HepG2 (cell line): Measurements from ENCODE around the gene SLC16A3. TPM values are rescaled to one million over a fixed set of nuclear protein-coding genes. Genes with fewer than 3 reads are reported as not detected.

Experiments used
- HNRNPLL ChIP-seq: fragments of 200-400 bp; formaldehyde crosslinking; IDR thresholded peaks from 2 replicates; pipeline ENCODE4 v1.6.1; 2017; ENCODE audit warnings: mild to moderate bottlenecking, low read depth, low read length; ENCODE audit not compliant: poor library complexity, severe bottlenecking
- KDM1A ChIP-seq: IDR thresholded peaks from 2 replicates; pipeline ENCODE4 v1.6.1; 2016; ENCODE audit warnings: missing compliant biosample characterization
- MAFG ChIP-seq: sonication (generic); formaldehyde crosslinking; IDR thresholded peaks from 2 replicates; pipeline ENCODE4 v1.5.1; 2020; ENCODE audit warnings: mild to moderate bottlenecking, missing genetic modification reagents
- REXO4 ChIP-seq: sonication (generic); formaldehyde crosslinking; IDR thresholded peaks from 2 replicates; pipeline ENCODE4 v1.8.0; 2022; ENCODE audit warnings: missing genetic modification reagents, mild to moderate bottlenecking, borderline replicate concordance
- SNAI1 ChIP-seq: sonication (generic); formaldehyde crosslinking; IDR thresholded peaks from 2 replicates; pipeline ENCODE4 v1.5.0; 2020; ENCODE audit warnings: mild to moderate bottlenecking, missing genetic modification reagents, borderline replicate concordance
- SRSF4 ChIP-seq: fragments of 200-400 bp; formaldehyde crosslinking; IDR thresholded peaks from one replicate; pipeline ENCODE4 v1.6.1; 2018; ENCODE audit warnings: mild to moderate bottlenecking, low read depth, low read length, moderate library complexity; ENCODE audit not compliant: poor library complexity, severe bottlenecking
- SYNCRIP ChIP-seq: fragments of 200-400 bp; formaldehyde crosslinking; IDR thresholded peaks from 2 replicates; pipeline ENCODE4 v1.6.1; 2018; ENCODE audit warnings: mild to moderate bottlenecking, low read depth, low read length; ENCODE audit not compliant: insufficient read depth
- TBL1XR1 ChIP-seq: fragments of 150-350 bp; IDR thresholded peaks from 2 replicates; pipeline ENCODE4 v1.6.1; 2014; ENCODE audit warnings: borderline replicate concordance, low read length; ENCODE audit not compliant: partially characterized antibody
- ZNF282 ChIP-seq: fragments of 450-650 bp; IDR thresholded peaks from 2 replicates; pipeline ENCODE4 v1.6.1; 2018; ENCODE audit not compliant: partially characterized antibody
- ZNF333 ChIP-seq: sonication (generic); formaldehyde crosslinking; IDR thresholded peaks from 2 replicates; pipeline ENCODE4 v1.4.0; 2020; ENCODE audit warnings: mild to moderate bottlenecking, missing genetic modification reagents, borderline replicate concordance
- ZNF33A ChIP-seq: sonication (generic); formaldehyde crosslinking; IDR thresholded peaks from 2 replicates; pipeline ENCODE4 v1.5.1; 2020; ENCODE audit warnings: missing genetic modification reagents, mild to moderate bottlenecking, moderate library complexity, borderline replicate concordance
- ZNF431 ChIP-seq: sonication (generic); formaldehyde crosslinking; IDR thresholded peaks from 2 replicates; pipeline ENCODE4 v1.9.0; 2022; ENCODE audit warnings: missing genetic modification reagents, low read depth, mild to moderate bottlenecking, borderline replicate concordance
- ZNF460 ChIP-seq: sonication (generic); formaldehyde crosslinking; IDR thresholded peaks from 2 replicates; pipeline ENCODE4 v1.5.1; 2020; ENCODE audit warnings: missing genetic modification reagents, mild to moderate bottlenecking, borderline replicate concordance
- ZNF484 ChIP-seq: sonication (generic); formaldehyde crosslinking; IDR thresholded peaks from 2 replicates; pipeline ENCODE4 v1.5.1; 2020; ENCODE audit warnings: mild to moderate bottlenecking, low read depth, missing genetic modification reagents, borderline replicate concordance
- ZNF557 ChIP-seq: sonication (generic); formaldehyde crosslinking; IDR thresholded peaks from 2 replicates; pipeline ENCODE4 v1.4.0; 2020; ENCODE audit warnings: missing genetic modification reagents
- ZNF605 ChIP-seq: sonication (generic); formaldehyde crosslinking; IDR thresholded peaks from 2 replicates; pipeline ENCODE4 v1.8.0; 2022; ENCODE audit warnings: mild to moderate bottlenecking, missing genetic modification reagents
- ZSCAN22 ChIP-seq: sonication (generic); formaldehyde crosslinking; IDR thresholded peaks from 2 replicates; pipeline ENCODE4 v1.4.0; 2020; ENCODE audit warnings: mild to moderate bottlenecking, missing genetic modification reagents
- polyA plus RNA-seq, 8 experiments: library from polyadenylated mRNA; depleted of rRNA in 3 of 8; stranded (reverse) in 7 of 8; unstranded in 1 of 8; fragments of >200 nt; fragmentation: Illumina TruSeq in 4 of 8; extraction: Trizol in 4 of 8; gene quantifications; 2 replicates each; pipeline versions ENCODE4 v1.2.1 to v1.2.3, GENCODE V29; 2011 to 2016; ENCODE audit warnings: low read depth in 4 of 8, missing spikeins in 1 of 8, mixed read lengths in 1 of 8; ENCODE audit not compliant: insufficient read depth in 1 of 8
- total RNA-seq, 5 experiments: library from RNA; depleted of rRNA; stranded (reverse); fragments of >200 nt; fragmentation: Illumina TruSeq; extraction: Trizol; gene quantifications; 2 replicates each; pipeline ENCODE4 v1.2.3, GENCODE V29; 2016; ENCODE audit warnings: low read depth in 1 of 5
- TF ChIP-seq, protein P1 (sequence below): sonication (generic); formaldehyde crosslinking; IDR thresholded peaks from 2 replicates; pipeline ENCODE4 v1.8.0; 2022; ENCODE audit warnings: low read depth, missing genetic modification reagents
- TF ChIP-seq, protein P2 (sequence below): sonication (generic); formaldehyde crosslinking; IDR thresholded peaks from 2 replicates; pipeline ENCODE4 v1.4.0; 2020; ENCODE audit warnings: missing genetic modification reagents, borderline replicate concordance
- TF ChIP-seq, protein P3 (sequence below): sonication (generic); formaldehyde crosslinking; IDR thresholded peaks from 2 replicates; pipeline ENCODE4 v1.9.0; 2021; ENCODE audit warnings: missing genetic modification reagents, mild to moderate bottlenecking, borderline replicate concordance

The SLC16A3 gene
- total and polyA plus RNA-seq, 2 of the 13 experiments (the other 11 are each of a cell fraction or from before 2014, with no cell fraction given), result 242 to 349 TPM

DNA sequence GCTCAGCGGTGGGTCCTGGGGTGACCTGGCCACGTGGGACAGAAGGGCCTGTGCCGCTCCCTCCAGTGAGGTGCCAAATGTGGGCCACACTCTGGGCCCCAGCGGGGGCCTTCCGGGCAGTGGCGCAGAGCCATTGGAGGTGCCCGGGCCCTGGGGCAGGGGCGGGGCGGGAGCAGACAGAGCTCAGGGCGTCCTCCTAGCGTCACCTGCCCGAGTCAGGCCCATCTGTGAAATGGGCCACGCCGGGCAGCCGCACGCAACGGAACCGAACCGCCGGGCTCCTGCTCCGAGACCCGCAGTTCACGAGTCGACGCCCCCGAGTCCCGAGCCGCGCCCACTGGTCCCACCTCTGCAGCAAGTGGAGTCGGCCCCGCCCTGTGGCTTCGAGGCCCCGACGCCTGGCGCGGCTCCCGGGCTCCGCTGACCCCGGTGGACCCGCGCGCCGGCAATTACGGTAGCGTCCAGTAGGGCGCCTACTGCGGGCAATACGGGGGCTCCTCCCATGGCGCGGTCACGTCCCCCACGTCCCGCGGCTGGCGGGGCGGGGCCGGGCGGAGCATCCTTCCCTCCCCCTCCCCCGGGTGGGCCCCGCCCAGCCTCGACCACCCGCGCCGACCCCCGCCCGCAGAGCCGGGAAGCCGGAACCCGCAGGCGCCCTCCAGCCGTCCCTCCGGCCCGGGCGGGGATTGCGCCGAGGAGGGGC lies 1.9 kb downstream of the SLC16A3 start (continued):
- TF ChIP-seq, protein P1, sequence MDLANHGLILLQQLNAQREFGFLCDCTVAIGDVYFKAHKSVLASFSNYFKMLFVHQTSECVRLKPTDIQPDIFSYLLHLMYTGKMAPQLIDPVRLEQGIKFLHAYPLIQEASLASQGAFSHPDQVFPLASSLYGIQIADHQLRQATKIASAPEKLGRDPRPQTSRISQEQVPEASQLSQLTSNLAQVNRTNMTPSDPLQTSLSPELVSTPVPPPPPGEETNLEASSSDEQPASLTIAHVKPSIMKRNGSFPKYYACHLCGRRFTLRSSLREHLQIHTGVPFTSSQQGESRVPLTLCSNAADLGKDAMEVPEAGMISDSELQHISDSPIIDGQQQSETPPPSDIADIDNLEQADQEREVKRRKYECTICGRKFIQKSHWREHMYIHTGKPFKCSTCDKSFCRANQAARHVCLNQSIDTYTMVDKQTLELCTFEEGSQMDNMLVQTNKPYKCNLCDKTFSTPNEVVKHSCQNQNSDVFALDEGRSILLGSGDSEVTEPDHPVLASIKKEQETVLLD (CRISPR knock-in tag), result peak; percentile 75
- peak; percentile 87 for TF ChIP-seq ZNF484 (CRISPR knock-in tag)
- TF ChIP-seq, protein P2, sequence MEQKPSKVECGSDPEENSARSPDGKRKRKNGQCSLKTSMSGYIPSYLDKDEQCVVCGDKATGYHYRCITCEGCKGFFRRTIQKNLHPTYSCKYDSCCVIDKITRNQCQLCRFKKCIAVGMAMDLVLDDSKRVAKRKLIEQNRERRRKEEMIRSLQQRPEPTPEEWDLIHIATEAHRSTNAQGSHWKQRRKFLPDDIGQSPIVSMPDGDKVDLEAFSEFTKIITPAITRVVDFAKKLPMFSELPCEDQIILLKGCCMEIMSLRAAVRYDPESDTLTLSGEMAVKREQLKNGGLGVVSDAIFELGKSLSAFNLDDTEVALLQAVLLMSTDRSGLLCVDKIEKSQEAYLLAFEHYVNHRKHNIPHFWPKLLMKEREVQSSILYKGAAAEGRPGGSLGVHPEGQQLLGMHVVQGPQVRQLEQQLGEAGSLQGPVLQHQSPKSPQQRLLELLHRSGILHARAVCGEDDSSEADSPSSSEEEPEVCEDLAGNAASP (CRISPR knock-in tag), result peak; percentile 91
- no peak for TF ChIP-seq ZNF282
- TF ChIP-seq ZNF557 (CRISPR knock-in tag), result peak; percentile 97
- peak; percentile 84; the same call in 1 of the 2 replicates for TF ChIP-seq ZNF33A (CRISPR knock-in tag)
- peak; percentile 85 for TF ChIP-seq ZNF333 (CRISPR knock-in tag)
- TF ChIP-seq MAFG (CRISPR knock-in tag), result peak; percentile 8; the same call in 1 of the 2 replicates
- TF ChIP-seq ZNF431 (CRISPR knock-in tag), result peak; percentile 91
- TF ChIP-seq, protein P3, sequence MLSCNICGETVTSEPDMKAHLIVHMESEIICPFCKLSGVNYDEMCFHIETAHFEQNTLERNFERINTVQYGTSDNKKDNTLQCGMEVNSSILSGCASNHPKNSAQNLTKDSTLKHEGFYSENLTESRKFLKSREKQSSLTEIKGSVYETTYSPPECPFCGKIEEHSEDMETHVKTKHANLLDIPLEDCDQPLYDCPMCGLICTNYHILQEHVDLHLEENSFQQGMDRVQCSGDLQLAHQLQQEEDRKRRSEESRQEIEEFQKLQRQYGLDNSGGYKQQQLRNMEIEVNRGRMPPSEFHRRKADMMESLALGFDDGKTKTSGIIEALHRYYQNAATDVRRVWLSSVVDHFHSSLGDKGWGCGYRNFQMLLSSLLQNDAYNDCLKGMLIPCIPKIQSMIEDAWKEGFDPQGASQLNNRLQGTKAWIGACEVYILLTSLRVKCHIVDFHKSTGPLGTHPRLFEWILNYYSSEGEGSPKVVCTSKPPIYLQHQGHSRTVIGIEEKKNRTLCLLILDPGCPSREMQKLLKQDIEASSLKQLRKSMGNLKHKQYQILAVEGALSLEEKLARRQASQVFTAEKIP (CRISPR knock-in tag), result no peak
- TF ChIP-seq ZNF605, result peak; percentile 99
- TF ChIP-seq TBL1XR1, result no peak
- no peak for TF ChIP-seq SRSF4
- peak; percentile 89 for TF ChIP-seq REXO4
- peak; percentile 75; the same call in 1 of the 2 replicates for TF ChIP-seq ZSCAN22 (CRISPR knock-in tag)
- peak; percentile 94 for TF ChIP-seq SNAI1
- TF ChIP-seq ZNF460, result peak; percentile 46; the same call in 1 of the 2 replicates
- peak; percentile 93 for TF ChIP-seq HNRNPLL
- no peak for TF ChIP-seq SYNCRIP
- TF ChIP-seq KDM1A (CRISPR knock-in tag), result peak; percentile 28; the same call in 1 of the 2 replicates
